OCI-LY3 (cell line): ENCODE measurements around the gene EBP.

Source experiments
- H2AFZ ChIP-seq: fragments of 200-600, 300-600 bp; shearing (Covaris generic); 2 replicates; pipeline ENCODE4 v1.6.0; 2014; ENCODE audit warnings: antibody characterized with exemption, low read depth, low read length
- H3K27ac ChIP-seq: fragments of 200-600, 300-600 bp; sonication (generic); 2 replicates; pipeline ENCODE4 v1.5.1; 2014; ENCODE audit warnings: mild to moderate bottlenecking, low read length, moderate library complexity, mixed read lengths
- H3K27me3 ChIP-seq: fragments of 200-600, 300-600 bp; sonication (generic); 2 replicates; pipeline ENCODE4 v1.6.1; 2014; ENCODE audit warnings: low read depth, low read length, mixed read lengths
- H3K36me3 ChIP-seq: fragments of 200-600, 300-600 bp; sonication (generic); replicated peaks from 2 replicates; pipeline ENCODE3; 2014; ENCODE audit warnings: low read depth, low read length, mixed read lengths
- H3K4me1 ChIP-seq: fragments of 300-600, 200-600 bp; sonication (generic); 2 replicates; pipeline ENCODE4 v1.6.1; 2014; ENCODE audit warnings: low read length, mixed read lengths
- H3K4me2 ChIP-seq: fragments of 200-600, 300-600 bp; sonication (generic); 2 replicates; pipeline ENCODE4 v1.6.1; 2014; ENCODE audit warnings: low read length, mixed read lengths
- H3K4me3 ChIP-seq: fragments of 300-600, 200-600 bp; sonication (generic); 2 replicates; pipeline ENCODE4 v1.5.1; 2014; ENCODE audit warnings: antibody characterized with exemption, mild to moderate bottlenecking, low read length, moderate library complexity
- H3K79me2 ChIP-seq: fragments of 300-600, 200-600 bp; shearing (Covaris generic); 2 replicates; pipeline ENCODE4 v1.6.1; 2014; ENCODE audit warnings: mild to moderate bottlenecking, low read length, mixed read lengths
- H3K9ac ChIP-seq: fragments of 300-600, 200-600 bp; shearing (Covaris generic); 2 replicates; pipeline ENCODE4 v1.6.0; 2014; ENCODE audit warnings: mild to moderate bottlenecking, low read length, moderate library complexity
- H3K9me3 ChIP-seq: fragments of 200-600, 300-600 bp; shearing (Covaris generic); 2 replicates; pipeline ENCODE4 v1.6.1; 2014; ENCODE audit warnings: low read length, mixed read lengths; ENCODE audit not compliant: insufficient read depth
- H4K20me1 ChIP-seq: fragments of 200-600, 300-600 bp; sonication (generic); 2 replicates; pipeline ENCODE4 v1.6.1; 2016; ENCODE audit warnings: low read length, mixed read lengths; ENCODE audit not compliant: insufficient read depth
- EZH2phosphoT487 ChIP-seq: fragments of 200-600 bp; shearing (Covaris generic); IDR thresholded peaks from 2 replicates; pipeline ENCODE4 v1.6.1; 2018; ENCODE audit warnings: antibody characterized with exemption, mixed run types, low read depth
- TF ChIP-seq, protein P1 (sequence below): fragments of 200-600, 300-600 bp; sonication (generic); IDR thresholded peaks from 2 replicates; pipeline ENCODE4 v1.5.1; 2014; ENCODE audit warnings: antibody characterized with exemption, low read length, low read depth

EBP gene

DNA sequence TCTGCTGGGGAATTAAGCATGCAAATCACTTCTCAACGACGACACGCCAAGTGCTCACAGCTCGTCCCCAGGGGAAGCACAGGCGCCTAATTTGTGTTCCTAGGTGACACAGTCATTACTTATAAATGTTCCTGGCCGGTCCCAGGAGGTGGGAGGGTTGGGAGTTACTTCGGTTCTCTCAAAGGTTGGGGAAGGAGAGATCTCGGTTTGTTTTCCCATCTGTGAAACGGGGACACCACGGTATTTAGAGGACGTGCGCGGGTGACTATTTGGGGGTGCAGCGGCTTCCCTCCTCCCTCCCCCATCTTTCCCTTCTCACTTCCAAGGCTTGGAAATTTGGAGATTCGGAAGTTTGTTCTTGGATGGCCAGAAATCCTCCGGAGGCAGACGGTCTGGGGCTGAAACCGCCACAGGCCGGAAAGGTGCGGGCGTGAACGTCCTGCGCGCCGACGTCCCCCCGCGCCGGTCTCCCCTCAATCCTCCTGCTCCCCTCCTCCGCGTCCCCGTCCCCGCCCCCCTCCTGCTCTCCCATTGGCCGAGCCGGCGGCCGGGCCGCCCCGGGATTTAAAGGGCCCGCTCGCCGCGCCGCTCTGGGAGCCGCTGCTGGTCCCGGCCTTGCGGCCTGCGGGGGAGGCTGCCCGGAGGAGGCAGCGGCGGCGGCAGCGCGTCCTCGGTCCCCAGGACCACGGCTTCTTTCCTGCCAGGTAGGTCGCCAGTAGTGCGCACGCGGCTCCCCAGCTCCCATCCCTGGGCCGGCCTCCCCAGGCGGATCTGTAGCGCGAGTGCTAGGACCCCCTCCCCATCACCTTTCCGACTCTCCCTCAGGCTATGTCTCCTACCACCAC, 13.0 kb upstream of the EBP start, which contains the start of gene PORCN:
Gene PORCN (plus strand): TSS at position 593 of the 845 bp plus-strand sequence. CDS start 829 bp downstream, outside the sequence.
- Histone ChIP-seq H3K9me3 (no peaks in the 10 kb centered on the region), H3K36me3 (no peaks in the 10 kb centered on the region), H3K4me2 (peak within 1 kb of the TSS; percentile 87), H3K27me3 (no peaks in the 10 kb centered on the region), H3K79me2 (no peaks in the 10 kb centered on the region), H3K27ac (peak within 1 kb of the TSS; percentile 66), H3K4me1 (peaks cover 5% of the 10 kb centered on the region; the same call in 1 of the 2 replicates), H4K20me1 (no peaks in the 10 kb centered on the region), H3K4me3 (peak within 1 kb of the TSS; percentile 94), H2AFZ (peak within 1 kb of the TSS; percentile 88), H3K9ac (peak within 1 kb of the TSS; percentile 88)
- no peak for TF ChIP-seq EZH2phosphoT487
- TF ChIP-seq, protein P1, sequence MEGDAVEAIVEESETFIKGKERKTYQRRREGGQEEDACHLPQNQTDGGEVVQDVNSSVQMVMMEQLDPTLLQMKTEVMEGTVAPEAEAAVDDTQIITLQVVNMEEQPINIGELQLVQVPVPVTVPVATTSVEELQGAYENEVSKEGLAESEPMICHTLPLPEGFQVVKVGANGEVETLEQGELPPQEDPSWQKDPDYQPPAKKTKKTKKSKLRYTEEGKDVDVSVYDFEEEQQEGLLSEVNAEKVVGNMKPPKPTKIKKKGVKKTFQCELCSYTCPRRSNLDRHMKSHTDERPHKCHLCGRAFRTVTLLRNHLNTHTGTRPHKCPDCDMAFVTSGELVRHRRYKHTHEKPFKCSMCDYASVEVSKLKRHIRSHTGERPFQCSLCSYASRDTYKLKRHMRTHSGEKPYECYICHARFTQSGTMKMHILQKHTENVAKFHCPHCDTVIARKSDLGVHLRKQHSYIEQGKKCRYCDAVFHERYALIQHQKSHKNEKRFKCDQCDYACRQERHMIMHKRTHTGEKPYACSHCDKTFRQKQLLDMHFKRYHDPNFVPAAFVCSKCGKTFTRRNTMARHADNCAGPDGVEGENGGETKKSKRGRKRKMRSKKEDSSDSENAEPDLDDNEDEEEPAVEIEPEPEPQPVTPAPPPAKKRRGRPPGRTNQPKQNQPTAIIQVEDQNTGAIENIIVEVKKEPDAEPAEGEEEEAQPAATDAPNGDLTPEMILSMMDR, result no peak

DNA sequence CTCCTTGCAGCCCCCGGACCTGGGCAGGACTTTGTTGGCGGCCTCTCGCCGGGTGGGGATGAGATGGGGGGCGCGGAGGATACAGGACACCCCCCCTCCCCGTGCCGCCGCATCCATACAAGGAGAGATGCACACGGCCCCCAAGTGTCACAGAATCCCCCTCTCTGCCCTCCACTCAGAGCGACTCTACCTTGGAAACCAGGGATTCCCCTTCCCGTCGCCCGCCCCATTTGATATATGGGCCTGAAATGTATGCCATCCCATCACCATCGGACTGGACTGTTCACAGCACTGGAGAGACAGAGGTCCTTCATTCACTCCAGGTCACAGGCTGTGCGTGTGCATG, 12.4 kb upstream of the EBP start:
- Histone ChIP-seq H3K4me1 (peaks cover 5% of the 10 kb centered on the region; the same call in 1 of the 2 replicates), H4K20me1 (no peaks in the 10 kb centered on the region), H3K27me3 (no peaks in the 10 kb centered on the region), H2AFZ (peak overlapping the region; percentile 88), H3K79me2 (no peaks in the 10 kb centered on the region), H3K4me3 (peak overlapping the region; percentile 94), H3K4me2 (peak overlapping the region; percentile 87), H3K9ac (peak overlapping the region; percentile 88), H3K27ac (no peak overlapping the region), H3K9me3 (no peaks in the 10 kb centered on the region), H3K36me3 (no peaks in the 10 kb centered on the region)
- no peak for TF ChIP-seq EZH2phosphoT487
- TF ChIP-seq, protein P1, result no peak

- H3K4me3 ChIP-seq, result peak overlapping the region; percentile 94
- H2AFZ ChIP-seq, result peak overlapping the region; percentile 88; the same call in 1 of the 2 replicates
- TF ChIP-seq, protein P1, result no peak
- TF ChIP-seq EZH2phosphoT487, result no peak
- H3K9ac ChIP-seq, result peak overlapping the region; percentile 88
- H3K27me3 ChIP-seq, result no peaks in the 10 kb centered on the region
- no peaks in the 10 kb centered on the region for H3K79me2 ChIP-seq
- peak overlapping the region; percentile 87 for H3K4me2 ChIP-seq
- peaks cover 5% of the 10 kb centered on the region; the same call in 1 of the 2 replicates for H3K4me1 ChIP-seq
- no peaks in the 10 kb centered on the region for H3K36me3 ChIP-seq
- H3K9me3 ChIP-seq, result no peaks in the 10 kb centered on the region
- H4K20me1 ChIP-seq, result no peaks in the 10 kb centered on the region
- no peak overlapping the region for H3K27ac ChIP-seq
Observed at GRCh38 chrX:48509619-48510018, 12.0 kb upstream of the EBP start.

DNA sequence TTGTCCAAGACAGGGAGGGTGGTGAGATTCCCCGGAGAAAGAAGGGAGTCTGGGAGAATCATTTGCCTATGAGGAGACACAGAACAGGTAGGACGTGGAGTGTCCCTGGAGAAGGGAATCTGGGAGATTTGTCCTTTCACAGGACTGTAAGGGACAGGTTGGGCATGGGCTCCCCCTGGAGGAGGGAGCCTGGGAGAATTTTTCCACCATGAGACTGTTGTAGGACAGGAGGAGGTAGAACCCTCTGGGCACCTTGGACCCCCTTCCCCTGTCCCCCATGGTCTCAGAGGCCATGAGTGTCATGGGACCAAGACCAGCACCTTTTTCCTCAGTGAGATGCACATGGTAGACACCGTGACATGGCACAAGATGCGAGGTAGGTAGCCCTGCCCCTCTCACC, 10.0 kb upstream of the EBP start:
- Histone ChIP-seq H3K4me1 (peaks cover 5% of the 10 kb centered on the region; the same call in 1 of the 2 replicates), H3K36me3 (no peaks in the 10 kb centered on the region), H3K27me3 (no peaks in the 10 kb centered on the region), H3K79me2 (no peaks in the 10 kb centered on the region), H3K9me3 (no peaks in the 10 kb centered on the region), H3K4me3 (no peak overlapping the region), H3K9ac (no peak overlapping the region), H3K4me2 (no peak overlapping the region), H2AFZ (no peak overlapping the region), H4K20me1 (no peaks in the 10 kb centered on the region), H3K27ac (no peak overlapping the region)
- TF ChIP-seq, protein P1, result peak; percentile 29
- no peak for TF ChIP-seq EZH2phosphoT487
